Stimulated activated naive CD8-positive, alpha-beta T cell treated with anti-CD3 and anti-CD28 coated beads, Interleukin-15, amount 100 ng/mL, for 72 hours (primary cell): ENCODE results near the gene TENM4.

ENCODE experiments used
- ATAC-seq: fragments of 150-1000 bp; cut with Tn5 transposase; 2 replicates; pipeline ENCODE4 v1.10.0; 2021; ENCODE audit warnings: mild to moderate bottlenecking, moderate library complexity
- DNase-seq, 2 donors: peaks; one replicate each; pipeline ENCODE4 v3.0.0; 2021 to 2022
- H3K27ac Mint-ChIP-seq, 2 donors: one replicate each; pipeline ENCODE4 v1.8.0; 2022; ENCODE audit warnings: mild to moderate bottlenecking in 2 of 2, mixed read lengths in 2 of 2, moderate library complexity in 2 of 2
- H3K27me3 Mint-ChIP-seq: one replicate; pipeline ENCODE4 v1.8.0; 2022; ENCODE audit warnings: mixed read lengths
- H3K4me1 Mint-ChIP-seq: one replicate; pipeline ENCODE4 v1.8.0; 2022; ENCODE audit warnings: mild to moderate bottlenecking, mixed read lengths
- H3K4me3 Mint-ChIP-seq, 2 donors: one replicate each; pipeline ENCODE4 v1.8.0; 2022; ENCODE audit warnings: mild to moderate bottlenecking in 2 of 2, mixed read lengths in 2 of 2, moderate library complexity in 1 of 2
- H3K9me3 Mint-ChIP-seq, 2 donors: one replicate each; pipeline ENCODE4 v1.8.0; 2022; ENCODE audit warnings: mixed read lengths in 2 of 2

TENM4 gene

GRCh38 chr11:79101656-79102055 is 339.2 kb downstream of the TENM4 start:
- ATAC-seq (no peak), DNase-seq (no peak)
- Mint-ChIP-seq H3K9me3 (no peaks in the 10 kb centered on the region), H3K27ac (no peak overlapping the region), H3K4me3 (no peak overlapping the region), H3K4me1 (no peaks in the 10 kb centered on the region), H3K27me3 (peaks cover 21% of the 10 kb centered on the region)

GRCh38 chr11:79100093-79100910 is 340.5 kb downstream of the TENM4 start:
- peak; percentile 68 for ATAC-seq
- no peaks in the 10 kb centered on the region for H3K9me3 Mint-ChIP-seq
- no peaks in the 10 kb centered on the region for H3K4me1 Mint-ChIP-seq
- peak; percentile 16 to 17 for DNase-seq
- no peak overlapping the region for H3K4me3 Mint-ChIP-seq
- no peak overlapping the region for H3K27ac Mint-ChIP-seq
- peaks cover 24% of the 10 kb centered on the region for H3K27me3 Mint-ChIP-seq

- H3K27me3 Mint-ChIP-seq, result peaks cover 24% of the 10 kb centered on the region
- peak overlapping the region in 1 of 2 donors; percentile 88 for H3K27ac Mint-ChIP-seq
- no peak overlapping the region for H3K4me3 Mint-ChIP-seq
- no peaks in the 10 kb centered on the region for H3K9me3 Mint-ChIP-seq
- DNase-seq, result no peak
- no peaks in the 10 kb centered on the region for H3K4me1 Mint-ChIP-seq
- ATAC-seq, result no peak
Observed at GRCh38 chr11:79098146-79098545, 342.7 kb downstream of the TENM4 start.

GRCh38 chr11:79097246-79097875 is 343.5 kb downstream of the TENM4 start:
- no peak overlapping the region for H3K27ac Mint-ChIP-seq
- H3K4me1 Mint-ChIP-seq, result no peaks in the 10 kb centered on the region
- H3K9me3 Mint-ChIP-seq, result no peaks in the 10 kb centered on the region
- DNase-seq (no peak), ATAC-seq (no peak)
- H3K4me3 Mint-ChIP-seq, result no peak overlapping the region
- H3K27me3 Mint-ChIP-seq, result peaks cover 24% of the 10 kb centered on the region

GRCh38 chr11:79095424-79095823 is 345.4 kb downstream of the TENM4 start:
- Mint-ChIP-seq H3K4me3 (no peak overlapping the region), H3K27me3 (peaks cover 22% of the 10 kb centered on the region), H3K4me1 (no peaks in the 10 kb centered on the region), H3K27ac (no peak overlapping the region), H3K9me3 (no peaks in the 10 kb centered on the region)
- no peak for ATAC-seq
- DNase-seq, result no peak

GRCh38 chr11:79094616-79095015 is 346.2 kb downstream of the TENM4 start:
- peaks cover 16% of the 10 kb centered on the region for H3K27me3 Mint-ChIP-seq
- H3K9me3 Mint-ChIP-seq, result no peaks in the 10 kb centered on the region
- no peaks in the 10 kb centered on the region for H3K4me1 Mint-ChIP-seq
- H3K27ac Mint-ChIP-seq, result no peak overlapping the region
- ATAC-seq, result no peak
- no peak for DNase-seq
- H3K4me3 Mint-ChIP-seq, result no peak overlapping the region

- ATAC-seq (no peak), DNase-seq (no peak)
- no peak overlapping the region for H3K27ac Mint-ChIP-seq
- peaks cover 9% of the 10 kb centered on the region for H3K27me3 Mint-ChIP-seq
- no peaks in the 10 kb centered on the region for H3K9me3 Mint-ChIP-seq
- H3K4me3 Mint-ChIP-seq, result no peak overlapping the region
- H3K4me1 Mint-ChIP-seq, result no peaks in the 10 kb centered on the region
Observed at GRCh38 chr11:79092791-79093353, 348.0 kb downstream of the TENM4 start.

- Mint-ChIP-seq H3K27ac (no peak overlapping the region), H3K27me3 (no peaks in the 10 kb centered on the region), H3K9me3 (no peaks in the 10 kb centered on the region), H3K4me3 (no peak overlapping the region), H3K4me1 (no peaks in the 10 kb centered on the region)
- DNase-seq, result no peak
- no peak for ATAC-seq
Observed at GRCh38 chr11:79090191-79090705, 350.6 kb downstream of the TENM4 start.

GRCh38 chr11:79089601-79090000 is 351.2 kb downstream of the TENM4 start:
- no peak overlapping the region for H3K4me3 Mint-ChIP-seq
- no peak for ATAC-seq
- no peaks in the 10 kb centered on the region for H3K27me3 Mint-ChIP-seq
- H3K27ac Mint-ChIP-seq, result no peak overlapping the region
- H3K9me3 Mint-ChIP-seq, result no peaks in the 10 kb centered on the region
- no peaks in the 10 kb centered on the region for H3K4me1 Mint-ChIP-seq
- DNase-seq, result no peak

- H3K4me3 Mint-ChIP-seq, result no peak overlapping the region
- H3K4me1 Mint-ChIP-seq, result no peaks in the 10 kb centered on the region
- no peaks in the 10 kb centered on the region for H3K9me3 Mint-ChIP-seq
- ATAC-seq (no peak), DNase-seq (no peak)
- no peak overlapping the region for H3K27ac Mint-ChIP-seq
- H3K27me3 Mint-ChIP-seq, result no peaks in the 10 kb centered on the region
Observed at GRCh38 chr11:79088967-79089366, 351.9 kb downstream of the TENM4 start.

GRCh38 chr11:79087961-79088318 is 352.9 kb downstream of the TENM4 start:
- ATAC-seq, result no peak
- no peaks in the 10 kb centered on the region for H3K4me1 Mint-ChIP-seq
- H3K9me3 Mint-ChIP-seq, result no peaks in the 10 kb centered on the region
- DNase-seq, result no peak
- H3K4me3 Mint-ChIP-seq, result no peak overlapping the region
- peak overlapping the region in 1 of 2 donors; percentile 80 for H3K27ac Mint-ChIP-seq
- no peaks in the 10 kb centered on the region for H3K27me3 Mint-ChIP-seq

GRCh38 chr11:79087238-79087960 is 353.4 kb downstream of the TENM4 start:
- Mint-ChIP-seq H3K27me3 (no peaks in the 10 kb centered on the region), H3K27ac (no peak overlapping the region), H3K9me3 (no peaks in the 10 kb centered on the region), H3K4me1 (no peaks in the 10 kb centered on the region), H3K4me3 (no peak overlapping the region)
- ATAC-seq (no peak), DNase-seq (no peak)

GRCh38 chr11:79086056-79086455 is 354.8 kb downstream of the TENM4 start:
- Mint-ChIP-seq H3K27me3 (no peaks in the 10 kb centered on the region), H3K27ac (no peak overlapping the region), H3K4me1 (no peaks in the 10 kb centered on the region), H3K9me3 (no peaks in the 10 kb centered on the region), H3K4me3 (no peak overlapping the region)
- no peak for DNase-seq
- no peak for ATAC-seq

GRCh38 chr11:79084382-79084781 is 356.4 kb downstream of the TENM4 start:
- ATAC-seq, result no peak
- no peaks in the 10 kb centered on the region for H3K4me1 Mint-ChIP-seq
- no peaks in the 10 kb centered on the region for H3K9me3 Mint-ChIP-seq
- H3K4me3 Mint-ChIP-seq, result no peak overlapping the region
- DNase-seq, result no peak
- peaks cover 3% of the 10 kb centered on the region for H3K27me3 Mint-ChIP-seq
- H3K27ac Mint-ChIP-seq, result no peak overlapping the region

GRCh38 chr11:79083352-79083751 is 357.5 kb downstream of the TENM4 start:
- ATAC-seq, result no peak
- no peaks in the 10 kb centered on the region for H3K4me1 Mint-ChIP-seq
- no peaks in the 10 kb centered on the region for H3K9me3 Mint-ChIP-seq
- peaks cover 7% of the 10 kb centered on the region for H3K27me3 Mint-ChIP-seq
- H3K27ac Mint-ChIP-seq, result no peak overlapping the region
- no peak overlapping the region for H3K4me3 Mint-ChIP-seq
- no peak for DNase-seq

- Mint-ChIP-seq H3K27me3 (peaks cover 7% of the 10 kb centered on the region), H3K4me1 (no peaks in the 10 kb centered on the region), H3K27ac (no peak overlapping the region), H3K9me3 (no peaks in the 10 kb centered on the region), H3K4me3 (no peak overlapping the region)
- DNase-seq (no peak), ATAC-seq (no peak)
Observed at GRCh38 chr11:79082907-79083306, 357.9 kb downstream of the TENM4 start.
